ENCODE measurements around the gene HERPUD2.

The HERPUD2 gene

GRCh38 chr7:35650751-35651150, 44.2 kb downstream of the HERPUD2 start:
- in situ Hi-C loops (cut with HindIII; ENCODE audit: low sequenced_read_pairs) = no loop called here
- H3K4me3 ChIP-seq (ENCODE audit: low read depth, low read length) = no peak overlapping the region
- no peak for DNase-seq (ENCODE audit: low read depth, low spot score)
- no peak for TF ChIP-seq CTCF (IDR thresholded peaks at IDR 0.05; ENCODE audit: low read depth, low read length)

- no peak for DNase-seq (ENCODE audit: low read depth, low spot score)
- H3K4me3 ChIP-seq (ENCODE audit: low read depth, low read length) = no peak overlapping the region
- in situ Hi-C loops (cut with HindIII; ENCODE audit: low sequenced_read_pairs) = no loop called here
- no peak for TF ChIP-seq CTCF (IDR thresholded peaks at IDR 0.05; ENCODE audit: low read depth, low read length)
Observed at GRCh38 chr7:35649711-35650110, 45.2 kb downstream of the HERPUD2 start.

GRCh38 chr7:35648367-35648766, 46.6 kb downstream of the HERPUD2 start:
- in situ Hi-C loops (cut with HindIII; ENCODE audit: low sequenced_read_pairs) = no loop called here
- TF ChIP-seq CTCF (IDR thresholded peaks at IDR 0.05; ENCODE audit: low read depth, low read length) = no peak
- no peak for DNase-seq (ENCODE audit: low read depth, low spot score)
- no peak overlapping the region for H3K4me3 ChIP-seq (ENCODE audit: low read depth, low read length)

GRCh38 chr7:35647171-35647574, 47.8 kb downstream of the HERPUD2 start:
- TF ChIP-seq CTCF (IDR thresholded peaks at IDR 0.05; ENCODE audit: low read depth, low read length) = no peak
- H3K4me3 ChIP-seq (ENCODE audit: low read depth, low read length) = no peak overlapping the region
- in situ Hi-C loops (cut with HindIII; ENCODE audit: low sequenced_read_pairs) = no loop called here
- no peak for DNase-seq (ENCODE audit: low read depth, low spot score)

GRCh38 chr7:35646289-35647023, 48.5 kb downstream of the HERPUD2 start:
- in situ Hi-C loops (cut with HindIII; ENCODE audit: low sequenced_read_pairs) = no loop called here
- no peak for TF ChIP-seq CTCF (IDR thresholded peaks at IDR 0.05; ENCODE audit: low read depth, low read length)

GRCh38 chr7:35645691-35646090, 49.2 kb downstream of the HERPUD2 start:
- in situ Hi-C loops (cut with HindIII; ENCODE audit: low sequenced_read_pairs) = no loop called here
- H3K4me3 ChIP-seq (ENCODE audit: low read depth, low read length) = no peak overlapping the region
- TF ChIP-seq CTCF (IDR thresholded peaks at IDR 0.05; ENCODE audit: low read depth, low read length) = no peak
- no peak for DNase-seq (ENCODE audit: low read depth, low spot score)

More at GRCh38 chr7:35646289-35647023, 48.5 kb downstream of the HERPUD2 start:
- no peak overlapping the region for H3K4me3 ChIP-seq (ENCODE audit: low read depth, low read length)
- no peak for DNase-seq (ENCODE audit: low read depth, low spot score)

Data from astrocyte of the spinal cord (primary cell).